ENCODE data around the gene OSBPL5. TPM values are rescaled to one million over a fixed set of nuclear protein-coding genes. Genes with fewer than 3 reads are reported as not detected.

Gene OSBPL5
- total RNA-seq, 1 donor from 2014 or later, result 115 TPM

- TF ChIP-seq CTCF (IDR thresholded peaks at IDR 0.05; ENCODE audit: partially characterized antibody, unreplicated experiment), result no peak
- H3K36me3 Mint-ChIP-seq (ENCODE audit: unreplicated experiment), result no peaks in the 10 kb centered on the region
- no peaks in the 10 kb centered on the region for H3K9me3 Mint-ChIP-seq (ENCODE audit: unreplicated experiment)
- peaks cover 41% of the 10 kb centered on the region for H3K4me1 Mint-ChIP-seq (ENCODE audit: low read depth, unreplicated experiment)
- no peak for DNase-seq
- peak overlapping the region; percentile 63 for H3K4me3 Mint-ChIP-seq (ENCODE audit: unreplicated experiment)
- H3K27ac Mint-ChIP-seq (ENCODE audit: unreplicated experiment), result peak overlapping the region; percentile 1
- peaks cover 2% of the 10 kb centered on the region for H3K27me3 Mint-ChIP-seq (ENCODE audit: unreplicated experiment)
Observed at GRCh38 chr11:3051196-3052108, 113.7 kb downstream of the OSBPL5 start.

DNA sequence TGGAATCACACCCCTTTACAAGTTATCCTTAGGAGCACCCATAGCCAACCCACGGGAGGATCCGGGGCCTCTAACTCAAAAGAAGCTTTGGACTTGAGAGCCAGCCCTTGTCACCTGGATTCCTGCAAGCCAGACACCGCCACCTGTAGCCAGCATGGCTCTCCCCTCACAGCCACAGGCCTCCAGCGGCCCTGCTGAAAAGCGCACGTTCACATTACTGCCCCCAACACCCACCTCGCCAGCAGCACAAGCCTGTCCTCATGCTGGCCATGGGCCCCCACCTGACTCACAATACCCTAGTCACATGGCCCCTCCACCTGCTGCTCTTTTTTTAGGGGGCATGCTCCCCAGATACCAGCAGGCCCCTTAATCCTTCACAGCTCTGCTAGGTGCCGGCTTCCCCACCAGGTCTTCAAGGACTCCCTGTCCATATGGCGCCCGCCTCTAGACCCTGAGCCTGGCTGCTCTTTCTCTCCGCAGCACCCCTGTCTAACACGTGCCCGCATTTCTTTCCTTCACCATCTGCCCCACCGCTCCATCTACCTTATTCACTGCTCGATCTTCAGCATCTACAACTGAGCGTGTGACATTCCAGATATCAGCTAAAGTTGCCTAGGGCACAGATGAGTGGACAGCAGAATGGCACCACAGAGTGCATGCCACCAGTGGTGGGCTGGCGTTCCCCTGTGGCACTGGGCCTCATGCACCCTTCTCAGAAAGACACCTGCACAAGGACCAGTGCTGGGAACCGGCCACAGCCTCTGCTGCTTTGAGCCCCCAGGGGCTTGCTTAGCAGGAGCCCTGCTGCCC, 114.5 kb downstream of the OSBPL5 start:
- Mint-ChIP-seq H3K4me1 (ENCODE audit: low read depth, unreplicated experiment) (peaks cover 38% of the 10 kb centered on the region), H3K27me3 (ENCODE audit: unreplicated experiment) (peaks cover 2% of the 10 kb centered on the region), H3K4me3 (ENCODE audit: unreplicated experiment) (peak overlapping the region; percentile 63), H3K27ac (ENCODE audit: unreplicated experiment) (peak overlapping the region; percentile 28), H3K9me3 (ENCODE audit: unreplicated experiment) (no peaks in the 10 kb centered on the region), H3K36me3 (ENCODE audit: unreplicated experiment) (no peaks in the 10 kb centered on the region)
- TF ChIP-seq CTCF (IDR thresholded peaks at IDR 0.05; ENCODE audit: partially characterized antibody, unreplicated experiment), result no peak
- DNase-seq, result no peak

- H3K27ac Mint-ChIP-seq (ENCODE audit: unreplicated experiment), result no peak overlapping the region
- H3K4me3 Mint-ChIP-seq (ENCODE audit: unreplicated experiment), result no peak overlapping the region
- no peak for TF ChIP-seq CTCF (IDR thresholded peaks at IDR 0.05; ENCODE audit: partially characterized antibody, unreplicated experiment)
- no peaks in the 10 kb centered on the region for H3K36me3 Mint-ChIP-seq (ENCODE audit: unreplicated experiment)
- H3K27me3 Mint-ChIP-seq (ENCODE audit: unreplicated experiment), result peaks cover 2% of the 10 kb centered on the region
- H3K4me1 Mint-ChIP-seq (ENCODE audit: low read depth, unreplicated experiment), result peaks cover 35% of the 10 kb centered on the region
- H3K9me3 Mint-ChIP-seq (ENCODE audit: unreplicated experiment), result no peaks in the 10 kb centered on the region
- DNase-seq, result no peak
Observed at GRCh38 chr11:3049430-3050243, 115.5 kb downstream of the OSBPL5 start.

GRCh38 chr11:3047637-3048036, 117.5 kb downstream of the OSBPL5 start:
- H3K4me3 Mint-ChIP-seq (ENCODE audit: unreplicated experiment), result no peak overlapping the region
- H3K9me3 Mint-ChIP-seq (ENCODE audit: unreplicated experiment), result peaks cover 2% of the 10 kb centered on the region
- DNase-seq, result no peak
- TF ChIP-seq CTCF (IDR thresholded peaks at IDR 0.05; ENCODE audit: partially characterized antibody, unreplicated experiment), result no peak
- no peak overlapping the region for H3K27ac Mint-ChIP-seq (ENCODE audit: unreplicated experiment)
- H3K27me3 Mint-ChIP-seq (ENCODE audit: unreplicated experiment), result peaks cover 3% of the 10 kb centered on the region
- no peaks in the 10 kb centered on the region for H3K36me3 Mint-ChIP-seq (ENCODE audit: unreplicated experiment)
- peaks cover 31% of the 10 kb centered on the region for H3K4me1 Mint-ChIP-seq (ENCODE audit: low read depth, unreplicated experiment)
